Measurements from ENCODE around the gene GNAI1. TPM values are rescaled to one million over a fixed set of nuclear protein-coding genes. Genes with fewer than 3 reads are reported as not detected.

Gene GNAI1
- total RNA-seq, 2 experiments from 2014 or later: 1.6 to 2.0 TPM

DNA sequence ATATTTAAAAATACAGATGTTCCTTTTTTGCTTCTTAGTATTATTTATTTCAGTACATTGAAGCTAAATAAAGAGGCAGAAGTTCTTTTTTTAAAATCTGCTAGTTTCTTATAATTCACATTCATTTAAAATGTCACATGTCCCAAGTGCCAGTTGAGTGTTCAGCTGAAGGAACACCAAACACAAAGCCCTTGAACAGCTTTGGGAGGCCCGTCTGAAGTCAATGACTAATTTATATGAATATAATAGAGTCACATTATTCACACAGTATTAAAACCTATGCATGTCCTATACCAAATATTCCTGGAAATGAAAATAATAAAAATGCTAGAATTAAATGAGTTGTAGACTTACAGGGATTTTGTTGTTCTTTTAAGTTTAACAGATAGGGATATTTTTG is 70.3 kb downstream of the GNAI1 start:
- H3K4me1 Mint-ChIP-seq: peaks cover 2% of the 10 kb centered on the region
- H3K27ac Mint-ChIP-seq: no peak overlapping the region
- H3K9me3 Mint-ChIP-seq: no peaks in the 10 kb centered on the region

DNA sequence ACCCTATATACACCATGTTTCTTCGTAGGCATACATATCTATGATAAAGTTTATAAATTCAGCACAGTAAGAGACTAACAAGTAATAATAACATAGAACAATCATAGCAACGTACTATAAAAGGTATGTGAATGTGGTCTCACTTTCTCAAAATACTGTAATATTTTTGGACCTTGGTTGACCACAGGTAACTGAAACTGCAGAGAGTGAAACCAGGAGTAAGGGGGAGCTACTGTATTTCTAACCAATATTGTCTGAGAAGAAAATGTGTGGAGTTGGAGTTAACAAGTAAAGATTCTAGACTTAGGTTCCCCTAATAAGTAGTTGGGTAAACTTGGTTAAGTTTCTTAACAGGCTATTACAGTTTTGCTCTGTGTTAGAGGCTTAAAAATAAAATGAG is 72.1 kb downstream of the GNAI1 start:
- Mint-ChIP-seq H3K4me1 (peaks cover 2% of the 10 kb centered on the region), H3K27me3 (peaks cover 9% of the 10 kb centered on the region)

More for the DNA sequence above, 70.3 kb downstream of the GNAI1 start:
- DNase-seq: no peak
- no peak overlapping the region for H3K4me3 Mint-ChIP-seq
- H3K36me3 Mint-ChIP-seq: no peaks in the 10 kb centered on the region
- H3K27me3 Mint-ChIP-seq: peaks cover 3% of the 10 kb centered on the region

GRCh38 chr7:80207501-80207900 is 72.9 kb downstream of the GNAI1 start:
- no peak overlapping the region for H3K27ac Mint-ChIP-seq
- H3K4me1 Mint-ChIP-seq: peaks cover 2% of the 10 kb centered on the region
- no peaks in the 10 kb centered on the region for H3K9me3 Mint-ChIP-seq
- no peaks in the 10 kb centered on the region for H3K36me3 Mint-ChIP-seq
- DNase-seq: no peak
- H3K27me3 Mint-ChIP-seq: peaks cover 9% of the 10 kb centered on the region
- H3K4me3 Mint-ChIP-seq: no peak overlapping the region

More for the DNA sequence above, 72.1 kb downstream of the GNAI1 start:
- Mint-ChIP-seq H3K4me3 (no peak overlapping the region), H3K9me3 (no peaks in the 10 kb centered on the region), H3K27ac (no peak overlapping the region), H3K36me3 (no peaks in the 10 kb centered on the region)
- no peak for DNase-seq

- Mint-ChIP-seq H3K4me3 (no peak overlapping the region), H3K27me3 (peaks cover 9% of the 10 kb centered on the region), H3K27ac (no peak overlapping the region), H3K4me1 (peaks cover 2% of the 10 kb centered on the region), H3K9me3 (no peaks in the 10 kb centered on the region), H3K36me3 (no peaks in the 10 kb centered on the region)
- DNase-seq: no peak
These were observed 74.1 kb downstream of the GNAI1 start for GRCh38 chr7:80208700-80209099.

GRCh38 chr7:80210400-80210799 is 75.8 kb downstream of the GNAI1 start:
- Mint-ChIP-seq H3K27ac (no peak overlapping the region), H3K36me3 (no peaks in the 10 kb centered on the region), H3K9me3 (no peaks in the 10 kb centered on the region), H3K4me3 (no peak overlapping the region), H3K27me3 (peaks cover 9% of the 10 kb centered on the region), H3K4me1 (peaks cover 2% of the 10 kb centered on the region)
- DNase-seq: no peak

GRCh38 chr7:80213814-80214213 is 79.2 kb downstream of the GNAI1 start:
- Mint-ChIP-seq H3K4me1 (peaks cover 6% of the 10 kb centered on the region), H3K9me3 (no peaks in the 10 kb centered on the region), H3K4me3 (no peak overlapping the region), H3K36me3 (no peaks in the 10 kb centered on the region), H3K27me3 (peaks cover 6% of the 10 kb centered on the region), H3K27ac (no peak overlapping the region)
- DNase-seq: no peak

- Mint-ChIP-seq H3K27me3 (peaks cover 2% of the 10 kb centered on the region), H3K36me3 (no peaks in the 10 kb centered on the region), H3K4me1 (peaks cover 6% of the 10 kb centered on the region), H3K4me3 (no peak overlapping the region), H3K27ac (no peak overlapping the region), H3K9me3 (no peaks in the 10 kb centered on the region)
- DNase-seq: no peak
These were observed 81.1 kb downstream of the GNAI1 start for GRCh38 chr7:80215734-80216133.

- Mint-ChIP-seq H3K4me3 (no peak overlapping the region), H3K9me3 (no peaks in the 10 kb centered on the region), H3K27ac (peak overlapping the region; percentile 2), H3K4me1 (peaks cover 6% of the 10 kb centered on the region), H3K36me3 (no peaks in the 10 kb centered on the region), H3K27me3 (no peaks in the 10 kb centered on the region)
- no peak for DNase-seq
These were observed 82.6 kb downstream of the GNAI1 start for GRCh38 chr7:80216996-80217842.

DNA sequence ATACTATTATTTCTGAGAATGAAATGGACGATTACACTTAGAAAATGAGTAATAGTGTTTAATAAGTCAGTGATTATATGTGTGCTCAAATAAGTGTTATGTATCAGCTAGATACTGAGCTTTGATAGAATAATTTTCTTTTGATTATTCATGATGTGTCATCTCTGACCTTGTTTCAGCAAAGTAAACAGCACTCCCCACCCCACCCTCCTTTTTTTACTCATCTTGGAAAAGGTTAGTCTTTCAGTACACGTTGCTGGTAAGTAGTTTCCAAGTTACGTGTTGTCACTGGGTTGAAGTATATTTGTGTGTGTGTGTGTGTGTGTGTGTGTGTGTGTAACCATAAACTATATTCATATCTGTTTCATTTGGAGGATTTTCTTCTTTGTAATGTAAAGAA is 84.1 kb downstream of the GNAI1 start:
- Mint-ChIP-seq H3K9me3 (no peaks in the 10 kb centered on the region), H3K36me3 (no peaks in the 10 kb centered on the region), H3K27ac (no peak overlapping the region), H3K4me3 (no peak overlapping the region), H3K4me1 (peaks cover 6% of the 10 kb centered on the region), H3K27me3 (no peaks in the 10 kb centered on the region)
- DNase-seq: peak; percentile 4

DNA sequence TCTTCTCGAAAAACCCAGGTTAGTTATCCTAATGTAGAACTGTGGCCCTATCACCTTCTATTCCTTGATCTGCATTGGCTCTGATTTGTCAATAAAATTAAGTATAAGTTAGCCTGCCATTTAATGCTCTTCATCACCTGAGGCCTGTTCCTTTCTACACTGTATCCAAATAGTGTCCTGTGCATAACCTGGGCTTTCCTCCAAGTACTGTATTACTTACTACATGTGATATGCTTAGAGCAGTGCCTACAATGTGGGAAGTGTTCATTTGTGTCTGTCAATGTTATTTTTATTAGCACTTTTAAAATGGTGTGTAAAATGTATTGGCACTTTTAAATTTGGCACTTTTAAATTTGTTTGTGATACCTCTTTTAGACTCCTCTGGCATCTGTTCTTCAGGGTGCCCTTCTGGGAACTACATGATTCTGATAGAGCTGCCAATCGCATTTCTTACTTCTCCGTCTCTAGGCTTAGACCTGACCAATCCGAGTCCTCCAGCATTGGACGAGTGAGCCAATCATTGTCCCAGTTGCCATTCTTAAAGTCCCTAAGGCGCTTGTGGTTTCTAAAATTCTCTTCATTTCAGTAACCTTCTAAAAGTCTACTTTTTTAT is 85.5 kb downstream of the GNAI1 start:
- H3K36me3 Mint-ChIP-seq: no peaks in the 10 kb centered on the region
- H3K27ac Mint-ChIP-seq: no peak overlapping the region
- H3K4me1 Mint-ChIP-seq: peaks cover 6% of the 10 kb centered on the region
- no peaks in the 10 kb centered on the region for H3K27me3 Mint-ChIP-seq
- no peak overlapping the region for H3K4me3 Mint-ChIP-seq
- H3K9me3 Mint-ChIP-seq: no peaks in the 10 kb centered on the region
- no peak for DNase-seq

GRCh38 chr7:80224415-80224814 is 89.8 kb downstream of the GNAI1 start:
- Mint-ChIP-seq H3K27me3 (no peaks in the 10 kb centered on the region), H3K27ac (no peak overlapping the region), H3K4me1 (no peaks in the 10 kb centered on the region), H3K4me3 (no peak overlapping the region), H3K36me3 (no peaks in the 10 kb centered on the region), H3K9me3 (no peaks in the 10 kb centered on the region)
- DNase-seq: no peak

GRCh38 chr7:80225361-80225760 is 90.7 kb downstream of the GNAI1 start:
- no peak for DNase-seq
- Mint-ChIP-seq H3K27ac (no peak overlapping the region), H3K4me3 (no peak overlapping the region), H3K9me3 (no peaks in the 10 kb centered on the region), H3K27me3 (no peaks in the 10 kb centered on the region), H3K4me1 (no peaks in the 10 kb centered on the region), H3K36me3 (no peaks in the 10 kb centered on the region)

GRCh38 chr7:80226629-80227028 is 92.0 kb downstream of the GNAI1 start:
- no peak overlapping the region for H3K4me3 Mint-ChIP-seq
- H3K27ac Mint-ChIP-seq: no peak overlapping the region
- H3K36me3 Mint-ChIP-seq: no peaks in the 10 kb centered on the region
- no peaks in the 10 kb centered on the region for H3K9me3 Mint-ChIP-seq
- no peak for DNase-seq
- H3K4me1 Mint-ChIP-seq: no peaks in the 10 kb centered on the region
- peaks cover 4% of the 10 kb centered on the region for H3K27me3 Mint-ChIP-seq

GRCh38 chr7:80230327-80230726 is 95.7 kb downstream of the GNAI1 start:
- Mint-ChIP-seq H3K27ac (no peak overlapping the region), H3K27me3 (peaks cover 5% of the 10 kb centered on the region), H3K4me3 (no peak overlapping the region), H3K36me3 (no peaks in the 10 kb centered on the region), H3K4me1 (no peaks in the 10 kb centered on the region), H3K9me3 (no peaks in the 10 kb centered on the region)
- no peak for DNase-seq

DNA sequence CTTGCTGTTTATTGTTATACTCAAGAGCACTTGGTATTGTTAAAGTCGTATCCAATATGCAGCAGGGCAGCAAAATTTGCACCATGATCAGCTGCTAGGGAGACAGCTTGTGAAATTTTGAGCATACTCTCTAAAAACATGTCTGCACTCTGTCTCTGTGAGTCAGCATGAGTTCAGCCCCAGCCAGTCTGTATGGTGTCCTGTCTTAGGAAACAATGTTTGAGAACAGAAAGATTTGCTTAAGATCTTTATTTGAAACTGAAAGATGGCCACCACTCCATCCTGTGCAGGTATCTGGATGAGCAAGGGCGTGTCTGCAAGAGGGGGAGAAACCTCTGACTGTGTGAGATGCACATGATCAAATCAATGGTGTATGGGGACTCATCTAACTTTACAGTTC is 97.1 kb downstream of the GNAI1 start:
- Mint-ChIP-seq H3K27me3 (peaks cover 5% of the 10 kb centered on the region), H3K4me3 (no peak overlapping the region), H3K9me3 (no peaks in the 10 kb centered on the region), H3K36me3 (no peaks in the 10 kb centered on the region), H3K4me1 (no peaks in the 10 kb centered on the region), H3K27ac (no peak overlapping the region)
- no peak for DNase-seq
